Measurements from ENCODE around the gene ZNF516.

ZNF516 gene

GRCh38 chr18:76441668-76442412 lies 53.2 kb downstream of the ZNF516 start:
- DNase-seq (ENCODE audit: low read depth), result no peak

- no peak for DNase-seq (ENCODE audit: low read depth)
These were observed 53.9 kb downstream of the ZNF516 start for GRCh38 chr18:76441002-76441667.

- no peak for DNase-seq (ENCODE audit: low read depth)
These were observed 57.1 kb downstream of the ZNF516 start for GRCh38 chr18:76437910-76438309.

- no peak for DNase-seq (ENCODE audit: low read depth)
These were observed 58.0 kb downstream of the ZNF516 start for GRCh38 chr18:76437011-76437410.

GRCh38 chr18:76436342-76436741 lies 58.7 kb downstream of the ZNF516 start:
- no peak for DNase-seq (ENCODE audit: low read depth)

GRCh38 chr18:76435316-76435989 lies 59.6 kb downstream of the ZNF516 start:
- no peak for DNase-seq (ENCODE audit: low read depth)

- DNase-seq (ENCODE audit: low read depth), result no peak
These were observed 60.6 kb downstream of the ZNF516 start for GRCh38 chr18:76434452-76434851.

- DNase-seq (ENCODE audit: low read depth), result no peak
These were observed 61.3 kb downstream of the ZNF516 start for GRCh38 chr18:76433788-76434187.

GRCh38 chr18:76432970-76433767 lies 61.9 kb downstream of the ZNF516 start:
- no peak for DNase-seq (ENCODE audit: low read depth)

GRCh38 chr18:76432274-76432755 lies 62.7 kb downstream of the ZNF516 start:
- DNase-seq (ENCODE audit: low read depth), result no peak

GRCh38 chr18:76431437-76432273 lies 63.4 kb downstream of the ZNF516 start:
- DNase-seq (ENCODE audit: low read depth), result no peak

GRCh38 chr18:76430636-76431035 lies 64.4 kb downstream of the ZNF516 start:
- DNase-seq (ENCODE audit: low read depth), result no peak

GRCh38 chr18:76429262-76430126 lies 65.5 kb downstream of the ZNF516 start:
- no peak for DNase-seq (ENCODE audit: low read depth)

GRCh38 chr18:76428396-76429261 lies 66.4 kb downstream of the ZNF516 start:
- DNase-seq (ENCODE audit: low read depth), result no peak

- DNase-seq (ENCODE audit: low read depth), result no peak
These were observed 68.2 kb downstream of the ZNF516 start for GRCh38 chr18:76426737-76427305.

GRCh38 chr18:76425146-76426131 lies 69.6 kb downstream of the ZNF516 start:
- DNase-seq (ENCODE audit: low read depth), result no peak

GRCh38 chr18:76422838-76423237 lies 72.2 kb downstream of the ZNF516 start:
- DNase-seq (ENCODE audit: low read depth), result no peak

- DNase-seq (ENCODE audit: low read depth), result no peak
These were observed 72.9 kb downstream of the ZNF516 start for GRCh38 chr18:76422121-76422520.

All from activated T-cell treated with anti-CD3 and anti-CD28 coated beads for 48 hours (primary cell).